GM21717 (cell line): ENCODE measurements around the gene INSC.

ENCODE experiments used
- ATAC-seq: cut with Tn5 transposase; IDR thresholded peaks from one replicate; pipeline ENCODE4 v1.9.1; 2021; ENCODE audit warnings: mild to moderate bottlenecking, moderate library complexity; ENCODE audit not compliant: unreplicated experiment

The INSC gene

DNA sequence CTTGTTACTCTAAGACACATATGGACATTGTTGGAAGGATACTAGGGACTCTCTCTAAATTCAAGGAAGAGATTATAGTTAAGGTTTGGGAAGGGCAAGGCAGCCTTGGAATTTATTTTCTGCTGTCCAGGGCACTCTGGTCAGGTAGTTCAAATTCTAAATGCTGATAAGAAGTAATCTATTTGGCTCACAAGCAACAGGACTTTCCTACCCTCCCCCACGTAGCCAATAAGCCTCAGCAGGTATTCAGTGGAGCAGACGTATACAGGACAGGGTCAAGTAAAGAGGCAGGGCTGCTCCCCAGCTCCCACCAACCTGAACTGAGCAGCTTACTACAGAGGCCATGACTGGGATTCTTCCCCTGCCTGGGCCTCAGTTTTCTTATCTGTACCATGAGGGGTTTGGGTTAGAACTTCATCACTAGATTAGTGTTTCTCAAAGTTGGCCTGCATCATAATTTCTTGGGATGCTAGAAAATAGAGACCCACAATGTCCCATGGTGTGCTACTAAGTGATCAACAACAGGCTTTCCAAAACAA is 6.1 kb upstream of the INSC start:
- ATAC-seq = no peak

DNA sequence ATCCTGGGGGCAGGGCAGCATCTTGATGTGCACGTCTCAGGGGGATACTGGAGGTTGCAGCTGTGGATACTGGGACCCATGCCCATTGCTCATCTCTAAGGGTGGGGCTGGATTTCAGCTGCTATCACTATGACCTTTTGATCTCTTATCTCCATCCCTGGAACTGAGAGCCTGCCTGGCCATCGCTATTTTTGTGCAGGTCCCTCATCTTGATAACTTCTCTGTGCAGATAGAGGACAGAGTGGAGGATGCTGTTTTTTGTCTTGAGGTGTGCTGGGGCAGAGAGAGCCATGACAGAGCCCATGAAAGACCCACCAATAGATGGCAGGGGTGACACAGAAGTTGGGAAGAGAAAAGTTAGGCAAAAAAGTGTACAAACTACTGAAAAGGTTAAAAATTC is 5.1 kb upstream of the INSC start:
- ATAC-seq = no peak

DNA sequence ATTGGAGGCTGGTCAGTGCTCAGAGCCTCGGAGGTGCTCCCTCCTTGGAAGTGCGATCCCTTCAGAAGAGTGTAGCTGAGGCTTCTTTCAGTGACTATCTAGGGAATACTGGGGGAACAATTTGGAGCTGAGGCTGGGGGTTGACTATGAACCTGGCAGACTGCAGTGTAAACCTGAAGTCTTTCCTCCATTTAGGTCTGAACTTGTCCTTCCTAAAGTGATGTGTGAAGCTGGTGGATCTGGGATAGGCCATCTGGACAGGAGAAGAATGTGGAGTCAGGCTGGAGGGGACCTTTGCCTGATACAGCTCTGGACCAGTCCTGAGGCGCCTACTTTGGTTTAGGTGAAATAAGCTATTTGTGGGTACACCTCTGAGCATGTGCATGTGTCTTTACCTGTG is 3.5 kb upstream of the INSC start:
- ATAC-seq = no peak

DNA sequence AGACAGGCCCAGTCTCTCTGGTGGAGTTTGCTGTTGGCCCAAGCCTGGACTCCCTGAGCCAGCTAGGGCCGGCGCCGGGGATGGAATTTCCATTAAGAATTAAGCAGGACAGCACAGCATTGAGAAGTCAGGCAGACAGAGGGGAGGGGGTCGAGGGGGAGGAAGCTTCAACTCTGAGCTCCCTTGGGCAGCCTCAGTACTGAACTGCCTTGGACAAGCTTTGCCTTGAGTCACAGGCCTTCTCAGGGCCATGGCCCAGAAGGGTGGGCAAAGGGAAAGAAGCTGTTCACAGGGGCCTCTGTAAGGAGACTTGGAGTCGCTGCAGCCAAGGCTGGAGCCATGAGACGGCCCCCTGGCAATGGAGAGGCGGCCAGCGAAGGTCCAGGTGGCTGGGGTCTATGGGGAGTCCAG is 2.6 kb upstream of the INSC start:
- ATAC-seq = no peak

DNA sequence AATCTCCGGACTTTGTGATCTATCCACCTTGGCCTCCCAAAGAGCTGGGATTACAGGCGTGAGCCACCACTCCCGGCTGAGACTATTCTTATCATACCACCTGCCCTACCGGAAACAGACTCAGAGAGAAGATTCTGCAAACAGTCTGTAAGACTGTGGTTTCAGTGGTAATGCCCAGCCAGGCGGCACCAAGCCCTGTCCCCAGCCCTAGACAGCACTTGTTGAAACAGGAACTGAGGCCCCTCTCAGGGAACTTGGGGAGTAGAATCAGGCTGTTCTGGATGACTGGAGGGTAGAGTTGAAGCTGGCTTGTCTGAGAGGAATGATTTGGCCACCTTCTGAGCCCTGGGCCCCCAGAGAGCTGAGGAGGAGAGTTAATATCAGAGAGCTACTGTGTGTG is 1.3 kb upstream of the INSC start:
- peak; percentile 96 for ATAC-seq

DNA sequence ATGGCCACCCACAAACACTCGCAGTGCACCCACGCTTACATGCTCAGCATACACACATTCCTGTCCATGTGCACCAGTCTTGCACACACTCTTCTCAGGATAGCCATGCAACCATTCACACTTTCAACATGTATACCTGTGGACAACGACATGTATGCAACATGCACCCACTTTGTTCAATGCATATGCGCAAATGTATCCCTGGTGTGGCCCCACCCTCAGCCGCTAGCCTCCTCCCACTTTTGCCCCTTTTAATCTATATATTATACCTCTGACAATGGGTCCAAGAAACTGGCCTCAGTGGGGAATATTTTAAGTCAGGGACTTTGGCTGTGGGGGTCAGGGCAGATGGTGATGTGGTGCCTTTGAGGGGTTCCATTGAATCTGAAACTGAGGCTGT is 963 bp downstream of the INSC start:
- ATAC-seq = no peak

GRCh38 chr11:15117751-15118150 is 3.0 kb downstream of the INSC start:
- no peak for ATAC-seq

GRCh38 chr11:15118431-15118830 is 3.7 kb downstream of the INSC start:
- no peak for ATAC-seq

DNA sequence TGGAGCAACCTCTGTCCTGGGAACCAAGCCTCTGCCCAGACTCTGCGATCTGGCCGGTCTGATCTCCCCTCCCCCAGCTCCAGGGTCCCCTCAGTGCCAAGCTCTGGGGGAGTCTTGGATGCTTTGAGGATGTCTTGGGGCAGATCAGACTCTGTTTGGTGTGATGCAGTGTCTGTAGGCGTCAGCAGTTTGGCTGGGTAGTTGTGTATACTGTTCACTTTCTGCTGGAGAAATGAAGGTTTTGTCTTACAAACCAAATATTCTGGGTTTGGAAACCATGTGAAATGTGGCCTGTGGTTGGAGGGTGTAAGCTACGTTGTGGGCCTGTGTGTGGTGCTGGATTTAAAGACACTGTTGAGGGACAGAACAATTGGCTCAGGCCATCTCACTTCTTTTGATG is 4.6 kb downstream of the INSC start:
- ATAC-seq = no peak

DNA sequence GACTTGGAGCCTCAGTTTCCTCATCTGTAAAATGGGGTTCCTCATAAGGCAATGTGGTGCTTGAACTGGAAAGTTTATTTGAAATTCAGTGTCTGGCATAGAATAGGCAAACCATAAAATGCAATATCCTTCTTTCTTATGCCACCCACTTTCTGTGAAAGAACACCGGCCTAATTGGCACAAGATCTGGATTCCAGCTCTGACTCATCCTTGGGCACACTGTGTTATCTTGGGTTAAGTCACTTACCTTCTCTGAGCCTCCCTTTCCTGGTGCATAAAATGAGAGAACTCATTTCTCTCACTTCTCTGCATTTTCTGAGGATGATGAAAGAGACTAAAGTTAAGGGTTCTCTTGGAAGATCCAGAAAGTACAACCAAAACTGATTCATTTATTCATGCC is 5.1 kb downstream of the INSC start:
- ATAC-seq = no peak

- no peak for ATAC-seq
These were observed 9.1 kb downstream of the INSC start for GRCh38 chr11:15123849-15124248.

DNA sequence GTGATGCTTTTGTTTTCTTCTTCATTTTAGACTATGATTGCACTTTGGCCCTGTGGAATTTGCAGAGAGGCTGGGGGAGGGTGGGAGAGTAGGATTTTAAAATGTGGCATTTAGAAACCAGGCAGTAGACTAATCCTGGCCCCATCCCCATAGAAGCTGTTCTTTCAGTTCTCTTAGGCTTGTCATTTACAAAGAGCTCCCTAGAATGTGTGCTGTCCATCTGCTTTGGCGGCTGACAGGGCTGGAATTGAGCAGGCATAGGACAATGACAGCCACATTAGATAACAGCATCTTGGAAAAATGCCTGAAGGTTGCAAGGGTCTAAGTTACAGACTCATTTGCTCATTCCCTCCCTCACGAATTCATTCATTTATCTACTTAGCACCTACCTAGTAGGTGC is 9.8 kb downstream of the INSC start:
- no peak for ATAC-seq

GRCh38 chr11:15127341-15127740 is 12.6 kb downstream of the INSC start:
- no peak for ATAC-seq

DNA sequence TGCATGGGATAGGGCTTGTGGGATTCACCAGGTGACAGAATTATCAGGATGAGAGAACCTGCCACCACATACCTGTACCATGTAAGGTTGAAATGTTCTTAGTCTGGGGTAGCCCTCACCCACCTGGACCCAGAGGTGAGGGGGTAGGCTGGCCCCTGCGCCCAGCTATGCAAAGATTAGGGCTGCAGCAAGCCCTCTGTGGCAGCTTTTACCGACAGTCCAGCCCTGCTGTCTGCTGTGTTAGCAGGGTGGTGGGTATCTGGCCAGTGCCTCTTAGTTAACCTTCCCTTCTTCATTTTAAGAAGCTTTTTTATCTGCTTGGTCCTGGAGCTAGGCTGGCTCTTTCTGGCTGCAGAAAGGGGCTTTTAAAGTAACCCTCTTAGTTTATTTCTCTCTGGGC is 13.9 kb downstream of the INSC start:
- no peak for ATAC-seq

DNA sequence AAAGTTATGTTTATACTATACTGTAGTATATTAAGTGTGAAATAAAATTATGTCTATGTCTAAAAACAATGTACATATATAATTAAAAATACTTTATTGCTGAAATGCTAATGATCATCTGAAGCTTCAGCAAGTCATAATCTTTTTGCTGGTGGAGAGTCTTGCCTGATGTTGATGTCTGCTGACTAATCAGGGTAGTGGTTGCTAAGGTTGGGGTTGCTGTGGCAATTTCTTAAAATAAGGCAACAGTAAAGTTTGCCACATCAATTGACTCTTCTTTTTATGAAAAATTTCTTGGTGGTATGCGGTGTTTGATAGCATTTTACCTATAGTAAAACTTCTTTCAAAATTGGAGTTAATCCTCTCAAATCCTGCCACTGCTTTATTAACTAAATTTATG is 21.4 kb downstream of the INSC start:
- no peak for ATAC-seq

GRCh38 chr11:15139096-15139770 is 24.5 kb downstream of the INSC start:
- ATAC-seq = no peak

GRCh38 chr11:15139958-15140659 is 25.4 kb downstream of the INSC start:
- no peak for ATAC-seq

DNA sequence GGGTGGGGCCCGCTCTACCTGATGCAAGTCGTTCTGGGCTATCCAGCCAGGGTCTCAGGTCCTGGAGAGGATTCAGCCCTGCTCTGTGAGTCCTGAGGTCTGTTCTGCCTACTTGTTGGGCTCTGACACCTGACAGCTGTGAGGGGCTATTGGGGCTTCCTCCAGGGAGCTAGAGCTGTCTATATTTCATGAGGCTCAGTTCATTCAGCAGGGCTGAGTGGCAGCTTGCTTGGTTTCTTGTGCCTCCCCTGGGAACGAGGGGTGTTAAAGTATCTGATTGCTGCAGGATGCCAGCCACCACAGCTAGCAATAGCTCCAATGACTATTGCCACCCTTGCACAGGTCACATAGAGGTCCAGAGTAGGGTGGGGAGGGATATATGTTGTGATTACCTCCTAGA is 26.7 kb downstream of the INSC start:
- ATAC-seq = no peak

- no peak for ATAC-seq
These were observed 28.1 kb downstream of the INSC start for GRCh38 chr11:15142838-15143237.

GRCh38 chr11:15143855-15144254 is 29.1 kb downstream of the INSC start:
- ATAC-seq = no peak

- no peak for ATAC-seq
These were observed 29.6 kb downstream of the INSC start for GRCh38 chr11:15144347-15144746.

DNA sequence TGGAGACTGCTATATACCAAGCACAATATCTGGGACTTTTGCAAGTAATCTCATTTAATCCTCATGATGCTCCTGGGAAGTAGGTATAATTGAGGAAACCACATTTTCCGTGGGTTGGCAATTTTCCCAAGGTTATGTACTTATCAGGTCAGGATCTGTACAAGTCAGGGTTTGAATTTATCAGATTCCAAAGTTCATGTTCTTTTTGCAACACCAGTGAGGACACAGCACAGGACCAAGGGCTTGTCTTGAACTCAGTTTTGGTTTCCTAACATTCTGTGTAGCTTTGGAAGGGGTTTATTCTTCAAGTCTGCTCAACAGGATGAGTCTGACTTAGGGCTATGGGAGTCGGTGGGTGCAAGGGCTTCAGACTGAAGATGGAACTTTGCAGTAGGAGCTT is 30.4 kb downstream of the INSC start:
- ATAC-seq = no peak

DNA sequence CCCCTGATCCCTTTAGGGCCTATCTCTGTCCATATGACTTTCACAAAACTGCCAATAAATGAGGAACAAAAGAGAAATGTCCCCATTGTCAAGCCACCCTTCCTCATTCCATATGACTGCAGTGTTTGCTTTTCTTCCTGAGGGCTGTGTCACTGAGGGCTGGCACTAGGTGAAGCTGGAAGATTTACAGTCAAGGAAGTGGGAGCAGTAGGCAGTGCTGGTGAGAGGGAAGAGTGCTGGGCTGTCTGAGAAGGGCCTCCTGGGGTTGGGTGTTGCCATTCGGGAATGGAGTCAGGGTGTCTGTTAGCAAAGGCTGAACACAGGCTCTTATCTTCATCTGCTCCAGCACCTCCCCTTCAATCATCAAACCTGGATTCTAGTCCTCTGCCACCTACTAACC is 30.9 kb downstream of the INSC start:
- ATAC-seq = no peak
